COLO668 (cell line): ENCODE measurements around the gene PTPRC.
"Not testable (repeated sequence)": the region's sequence is repeated elsewhere in the genome, so short reads cannot be mapped to it uniquely, and the experiment has no call there.

Source experiments
- DNase-seq: peaks from one replicate; lab custom pipeline; 2025; ENCODE audit not compliant: unreplicated experiment; lab: John Stamatoyannopoulos, UW

Gene PTPRC, protein sequence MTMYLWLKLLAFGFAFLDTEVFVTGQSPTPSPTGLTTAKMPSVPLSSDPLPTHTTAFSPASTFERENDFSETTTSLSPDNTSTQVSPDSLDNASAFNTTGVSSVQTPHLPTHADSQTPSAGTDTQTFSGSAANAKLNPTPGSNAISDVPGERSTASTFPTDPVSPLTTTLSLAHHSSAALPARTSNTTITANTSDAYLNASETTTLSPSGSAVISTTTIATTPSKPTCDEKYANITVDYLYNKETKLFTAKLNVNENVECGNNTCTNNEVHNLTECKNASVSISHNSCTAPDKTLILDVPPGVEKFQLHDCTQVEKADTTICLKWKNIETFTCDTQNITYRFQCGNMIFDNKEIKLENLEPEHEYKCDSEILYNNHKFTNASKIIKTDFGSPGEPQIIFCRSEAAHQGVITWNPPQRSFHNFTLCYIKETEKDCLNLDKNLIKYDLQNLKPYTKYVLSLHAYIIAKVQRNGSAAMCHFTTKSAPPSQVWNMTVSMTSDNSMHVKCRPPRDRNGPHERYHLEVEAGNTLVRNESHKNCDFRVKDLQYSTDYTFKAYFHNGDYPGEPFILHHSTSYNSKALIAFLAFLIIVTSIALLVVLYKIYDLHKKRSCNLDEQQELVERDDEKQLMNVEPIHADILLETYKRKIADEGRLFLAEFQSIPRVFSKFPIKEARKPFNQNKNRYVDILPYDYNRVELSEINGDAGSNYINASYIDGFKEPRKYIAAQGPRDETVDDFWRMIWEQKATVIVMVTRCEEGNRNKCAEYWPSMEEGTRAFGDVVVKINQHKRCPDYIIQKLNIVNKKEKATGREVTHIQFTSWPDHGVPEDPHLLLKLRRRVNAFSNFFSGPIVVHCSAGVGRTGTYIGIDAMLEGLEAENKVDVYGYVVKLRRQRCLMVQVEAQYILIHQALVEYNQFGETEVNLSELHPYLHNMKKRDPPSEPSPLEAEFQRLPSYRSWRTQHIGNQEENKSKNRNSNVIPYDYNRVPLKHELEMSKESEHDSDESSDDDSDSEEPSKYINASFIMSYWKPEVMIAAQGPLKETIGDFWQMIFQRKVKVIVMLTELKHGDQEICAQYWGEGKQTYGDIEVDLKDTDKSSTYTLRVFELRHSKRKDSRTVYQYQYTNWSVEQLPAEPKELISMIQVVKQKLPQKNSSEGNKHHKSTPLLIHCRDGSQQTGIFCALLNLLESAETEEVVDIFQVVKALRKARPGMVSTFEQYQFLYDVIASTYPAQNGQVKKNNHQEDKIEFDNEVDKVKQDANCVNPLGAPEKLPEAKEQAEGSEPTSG (N-terminal part only)

DNA sequence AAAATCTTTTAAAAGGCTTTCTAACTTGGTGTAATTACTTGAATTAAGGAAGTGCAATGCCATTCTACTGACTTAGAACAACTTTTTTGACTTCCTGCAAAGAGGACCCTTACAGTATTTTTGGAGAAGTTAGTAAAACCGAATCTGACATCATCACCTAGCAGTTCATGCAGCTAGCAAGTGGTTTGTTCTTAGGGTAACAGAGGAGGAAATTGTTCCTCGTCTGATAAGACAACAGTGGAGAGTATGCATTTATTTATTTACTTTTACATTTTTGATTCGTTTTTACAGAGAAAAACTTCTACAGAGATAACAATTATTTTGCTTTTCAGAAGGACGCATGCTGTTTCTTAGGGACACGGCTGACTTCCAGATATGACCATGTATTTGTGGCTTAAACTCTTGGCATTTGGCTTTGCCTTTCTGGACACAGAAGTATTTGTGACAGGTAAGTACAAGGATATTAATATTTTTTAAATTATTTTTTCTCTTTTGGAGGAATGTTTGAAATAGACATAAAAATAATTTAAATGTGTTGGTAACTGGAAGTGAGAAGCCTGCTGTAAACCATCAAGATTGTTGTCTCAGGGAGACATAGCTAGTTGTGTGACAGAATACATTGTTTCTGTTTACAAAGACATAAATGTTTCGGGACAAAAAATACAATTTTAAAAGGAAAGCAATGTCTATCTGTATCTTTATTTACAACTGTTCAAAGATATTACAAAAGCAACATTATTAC, at the start of gene PTPRC:
PTPRC (plus strand) TSS at position 147 of the 742 bp plus-strand sequence; CDS start at position 376, 229 bp downstream.
- DNase-seq, result no peak

DNA sequence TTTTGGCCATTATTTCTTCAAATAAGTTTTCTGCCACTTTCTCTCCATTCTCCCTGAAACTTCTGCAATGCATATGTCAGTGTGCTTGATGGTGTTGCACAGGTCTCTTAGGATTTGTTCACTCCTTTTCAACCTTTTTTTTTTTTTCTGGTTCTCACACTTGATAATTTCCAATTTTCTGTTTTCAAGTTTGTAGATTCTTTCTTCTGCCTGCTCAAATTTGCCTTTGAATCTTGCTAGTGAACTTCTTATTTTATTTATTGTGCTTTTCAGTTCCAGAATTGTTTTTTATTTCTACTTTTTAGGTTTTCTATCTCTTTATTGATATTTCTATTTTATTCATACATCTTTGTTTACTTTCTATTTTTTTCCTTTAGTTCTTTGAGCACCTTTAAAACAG, 48.4 kb upstream of the PTPRC start:
- DNase-seq, result no peak

DNA sequence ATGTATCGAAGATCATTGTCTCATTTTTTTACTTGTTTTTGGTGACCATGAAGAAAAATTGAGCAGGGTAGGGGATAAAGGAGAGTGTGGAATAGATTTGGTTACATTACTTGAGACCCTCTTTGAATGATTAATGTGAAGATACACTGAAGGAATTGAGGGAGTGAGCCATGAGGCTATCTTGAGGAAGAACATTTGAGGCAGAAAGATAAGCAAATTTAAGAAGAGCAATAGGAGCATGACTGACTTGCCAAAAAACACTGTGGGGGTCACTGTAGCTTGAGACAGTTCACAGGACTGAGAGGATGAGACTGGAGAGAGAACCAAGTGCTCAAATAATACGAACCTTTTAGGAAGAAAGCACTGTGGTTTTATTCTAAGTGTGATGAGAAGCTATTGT, 43.1 kb upstream of the PTPRC start:
- no peak for DNase-seq

DNA sequence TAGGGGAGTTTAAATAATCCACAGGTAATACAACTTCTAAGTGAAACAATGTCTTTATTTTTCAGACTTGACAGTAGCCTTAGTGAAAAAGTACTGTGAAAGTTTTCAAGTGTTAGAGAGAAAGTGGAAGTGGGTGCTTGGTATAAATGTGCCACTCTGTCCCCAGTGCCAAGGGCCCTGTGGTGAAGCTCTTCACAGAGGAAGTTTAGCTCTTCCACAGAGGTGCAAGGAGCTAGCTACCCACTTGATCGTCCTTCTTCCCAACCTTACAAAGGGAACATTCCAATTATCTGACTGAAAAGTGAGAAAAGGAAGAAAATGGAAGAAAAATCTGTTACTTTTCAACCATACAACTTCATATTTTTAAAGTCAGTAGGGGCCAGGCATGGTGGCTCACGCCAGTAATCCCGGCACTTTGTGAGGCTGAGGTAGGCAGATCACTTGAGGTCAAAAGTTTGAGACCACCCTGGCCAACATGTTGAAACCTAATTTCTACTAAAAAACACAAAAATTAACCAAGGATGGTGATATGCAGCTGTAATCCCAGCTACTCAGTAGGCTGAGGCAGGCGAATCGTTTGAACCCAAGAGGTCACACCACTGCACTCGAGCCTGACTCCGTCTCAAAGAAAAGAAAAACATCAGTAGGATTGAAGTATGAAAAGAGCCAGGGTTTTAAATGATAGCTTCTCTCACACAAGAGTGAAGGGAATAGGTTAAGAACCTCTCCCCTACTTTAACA, 41.0 kb upstream of the PTPRC start:
- no peak for DNase-seq

DNA sequence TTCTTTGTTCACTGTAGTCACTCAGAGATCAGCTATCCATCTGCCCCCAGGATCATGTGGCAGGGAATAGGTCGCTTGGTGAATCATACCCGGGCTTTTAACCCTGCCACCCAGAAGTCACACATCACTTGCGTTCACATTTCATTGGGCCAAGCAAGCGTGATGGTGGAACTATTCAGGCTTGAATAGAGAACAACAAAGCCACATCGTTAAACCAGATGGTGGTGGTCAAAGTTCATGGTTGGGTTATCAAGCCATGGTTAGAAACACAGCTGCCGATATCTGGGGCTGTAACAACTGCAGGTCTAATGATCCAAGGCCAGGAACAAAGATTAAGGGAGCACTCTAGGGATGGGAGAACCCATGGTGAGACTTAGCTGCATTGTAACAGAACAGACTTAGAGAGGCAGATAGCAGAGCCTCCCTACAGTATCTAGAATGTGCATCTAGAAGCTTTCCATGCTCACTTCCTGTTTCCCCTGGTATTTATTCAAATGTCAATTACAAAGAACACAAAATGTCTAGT, 40.0 kb upstream of the PTPRC start:
- peak; percentile 35 for DNase-seq

DNA sequence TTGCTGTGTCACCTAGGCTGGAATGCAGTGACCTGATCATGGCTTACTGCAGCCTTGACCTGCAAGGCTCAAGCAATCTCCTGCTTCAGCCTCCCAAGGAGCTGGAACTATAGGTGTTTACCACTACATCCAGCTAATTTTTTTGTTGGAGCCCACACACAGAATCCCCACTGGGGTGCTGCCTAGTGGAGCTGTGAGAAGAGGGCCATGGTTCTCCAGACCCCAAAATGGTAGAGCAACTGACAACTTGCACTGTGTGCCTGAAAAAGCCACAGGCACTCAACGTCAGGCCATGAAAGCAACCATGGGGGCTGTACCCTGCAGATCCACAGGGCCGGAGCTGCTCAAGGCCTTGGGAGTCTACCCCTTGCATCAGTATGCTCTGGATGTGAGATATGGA, 39.1 kb upstream of the PTPRC start:
- no peak for DNase-seq

DNA sequence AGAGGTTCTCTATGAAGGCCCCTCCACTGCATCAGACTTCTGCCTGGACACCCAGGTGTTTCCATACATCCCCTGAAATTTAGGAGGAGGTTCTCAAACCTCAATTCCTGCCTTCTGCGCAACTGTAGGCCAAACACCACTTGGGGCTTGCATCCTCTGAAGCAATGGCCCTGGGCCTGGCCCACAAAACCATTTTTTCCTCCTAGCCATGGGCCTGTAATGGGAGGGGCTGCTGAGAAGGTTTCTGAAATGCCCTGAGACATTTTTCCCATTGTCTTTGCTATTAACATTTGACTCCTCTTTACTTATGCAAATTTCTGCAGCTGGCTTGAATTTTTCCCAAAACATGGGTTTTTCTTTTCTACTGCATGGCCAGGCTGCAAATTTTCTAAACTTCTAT, 37.9 kb upstream of the PTPRC start:
- DNase-seq, result no peak

DNA sequence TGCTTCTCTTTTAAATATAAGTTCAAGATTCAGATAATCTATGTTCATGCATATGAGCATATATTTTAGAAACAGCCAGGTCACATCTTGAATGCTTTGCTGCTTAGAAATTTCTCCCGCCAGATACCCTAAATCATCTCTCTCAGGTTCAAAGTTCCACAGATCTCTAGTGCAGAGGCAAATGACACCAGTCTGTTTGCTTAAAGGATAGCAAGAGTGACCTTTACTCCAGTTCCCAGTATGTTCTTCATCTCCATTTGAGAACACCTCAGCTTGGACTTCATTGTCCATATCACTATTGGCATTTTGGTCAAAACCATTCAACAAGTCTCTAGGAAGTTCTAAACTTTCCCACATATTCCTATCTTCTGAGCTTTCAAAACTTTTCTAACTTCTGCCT, 37.5 kb upstream of the PTPRC start:
- DNase-seq, result not testable (repeated sequence)

DNA sequence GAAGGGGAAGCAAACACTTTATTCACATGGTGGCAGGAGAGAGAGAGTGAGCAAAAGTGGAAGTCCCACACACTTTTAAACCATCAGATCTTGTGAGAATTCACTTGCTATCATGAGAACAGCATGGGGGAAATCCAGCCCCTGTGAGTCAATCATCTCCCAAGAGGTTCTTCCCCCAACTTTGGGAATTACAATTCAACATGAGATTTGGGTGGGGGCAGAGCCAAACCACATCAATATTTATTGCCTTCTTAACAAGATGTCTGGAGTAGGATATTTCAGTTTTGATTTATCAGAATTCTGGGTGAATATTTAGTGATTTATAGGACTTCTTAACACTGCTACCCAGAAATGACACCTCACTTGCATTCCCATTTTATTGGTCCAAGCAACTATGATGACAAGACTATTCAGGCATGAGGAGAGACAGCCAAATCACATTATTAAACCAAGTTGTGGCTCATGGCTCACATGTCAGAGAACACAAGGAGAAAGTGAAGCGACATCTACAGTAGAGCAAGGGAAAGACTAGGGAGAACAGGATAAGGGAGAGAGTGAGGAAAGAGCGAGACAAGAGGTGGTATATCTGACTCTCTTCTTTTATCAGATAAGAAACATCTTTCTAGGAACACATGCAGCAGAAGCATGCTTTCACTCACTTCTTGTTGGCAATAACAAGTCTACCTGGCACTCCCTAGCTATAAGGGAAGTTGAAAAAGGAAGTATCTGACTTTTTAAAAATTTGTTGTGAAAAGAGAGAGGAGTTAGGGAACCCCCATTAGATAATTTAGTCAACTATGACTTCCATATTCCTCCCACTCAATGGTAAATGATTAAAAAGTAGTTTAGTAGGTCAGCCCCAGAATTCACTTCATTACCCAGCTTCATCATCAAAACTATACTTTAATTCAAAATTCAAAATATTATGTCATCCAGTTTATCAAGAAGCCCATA, 36.6 kb upstream of the PTPRC start:
- no peak for DNase-seq

DNA sequence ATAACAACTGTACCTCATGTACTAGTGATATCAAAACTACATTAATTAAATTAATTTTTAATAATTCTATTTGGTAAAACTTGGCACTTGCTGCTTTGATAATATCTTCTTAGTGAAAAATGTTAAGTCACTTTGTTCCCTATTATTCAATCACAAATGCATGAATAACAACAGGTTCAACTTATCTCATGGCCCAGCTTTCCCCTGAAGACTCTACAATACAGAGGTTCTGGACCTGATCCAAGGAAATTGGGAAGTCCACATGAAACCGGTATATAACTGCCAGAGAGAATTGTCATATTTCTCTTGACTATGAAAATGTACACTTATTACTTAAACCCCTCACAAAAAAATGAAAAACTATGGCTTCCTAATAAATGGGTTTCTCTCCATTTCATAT, 33.9 kb upstream of the PTPRC start:
- DNase-seq, result no peak

DNA sequence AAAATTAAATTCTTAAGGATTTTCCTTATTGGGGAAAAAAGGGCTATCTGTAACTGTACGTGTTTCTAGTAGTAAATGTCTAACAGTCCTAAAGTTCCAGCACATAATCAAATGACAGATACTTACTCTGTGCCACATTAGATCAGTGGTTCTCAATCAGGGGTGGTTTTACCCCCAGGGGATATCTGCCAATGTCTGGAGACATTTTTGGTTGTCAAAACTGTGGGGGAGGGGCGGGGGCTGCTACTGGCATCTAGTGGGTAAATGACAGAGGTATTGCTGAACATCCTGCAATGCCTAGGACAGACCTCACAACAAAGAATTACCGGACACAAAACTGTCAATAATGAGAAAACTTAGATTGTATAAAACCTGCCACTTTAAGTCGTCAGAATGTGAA, 33.4 kb upstream of the PTPRC start:
- no peak for DNase-seq

DNA sequence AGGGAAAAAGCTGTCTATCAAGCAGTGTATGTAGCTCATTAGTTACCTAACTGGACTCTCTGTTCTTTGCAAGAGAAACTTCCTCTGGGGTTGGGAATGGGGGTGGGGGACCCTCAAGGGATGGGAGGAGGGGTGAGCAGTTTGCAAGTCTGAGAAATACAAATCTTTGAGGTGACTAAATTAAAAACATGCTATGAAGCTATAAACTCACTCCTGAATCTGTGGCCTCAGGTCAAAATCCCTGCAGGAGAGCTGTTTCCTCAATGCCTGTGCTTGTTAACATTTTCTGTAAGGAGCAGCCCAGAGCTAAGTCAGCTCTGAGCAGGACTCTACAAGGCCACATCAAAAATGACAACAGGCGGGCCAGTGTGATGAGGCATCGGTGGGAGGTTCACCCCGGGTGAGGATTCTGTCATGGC, 32.8 kb upstream of the PTPRC start:
- DNase-seq, result no peak

DNA sequence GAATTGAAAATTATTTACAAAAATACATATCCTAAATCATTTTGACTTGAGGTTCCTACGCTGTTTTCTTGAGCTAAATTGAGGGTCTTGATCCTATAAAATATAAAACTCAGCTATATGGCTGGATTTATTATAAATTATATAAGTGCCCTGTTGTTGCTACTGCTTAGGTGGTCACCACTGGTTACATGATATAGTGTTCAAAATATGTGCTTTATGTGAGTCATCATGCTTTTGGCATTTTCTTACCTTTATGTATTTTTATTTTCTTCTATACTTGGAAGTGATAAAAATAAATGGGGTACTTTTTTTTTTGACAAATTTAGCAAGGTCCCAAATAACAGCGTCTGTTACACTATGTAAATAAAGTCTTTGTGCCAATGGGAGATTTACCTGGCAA, 31.1 kb upstream of the PTPRC start:
- DNase-seq, result no peak

DNA sequence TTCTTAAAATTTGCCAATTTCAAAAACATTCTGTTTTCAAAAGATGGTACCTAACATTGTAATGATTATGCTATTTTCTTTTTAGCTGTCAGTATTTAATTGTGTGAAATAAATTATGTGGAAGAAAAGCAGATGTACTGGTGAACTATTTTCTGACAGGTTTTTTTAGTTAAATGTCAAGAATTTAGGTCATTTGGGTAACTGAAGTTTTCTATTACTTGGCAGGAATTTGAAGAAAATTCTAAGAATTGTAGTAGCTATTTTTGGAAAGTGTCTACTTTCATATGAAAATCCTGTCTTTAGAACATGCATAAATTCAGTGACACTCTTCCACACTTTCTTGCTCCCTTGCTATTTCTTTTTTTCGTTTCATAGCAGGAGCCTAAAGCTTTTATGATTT, 28.5 kb upstream of the PTPRC start:
- no peak for DNase-seq

DNA sequence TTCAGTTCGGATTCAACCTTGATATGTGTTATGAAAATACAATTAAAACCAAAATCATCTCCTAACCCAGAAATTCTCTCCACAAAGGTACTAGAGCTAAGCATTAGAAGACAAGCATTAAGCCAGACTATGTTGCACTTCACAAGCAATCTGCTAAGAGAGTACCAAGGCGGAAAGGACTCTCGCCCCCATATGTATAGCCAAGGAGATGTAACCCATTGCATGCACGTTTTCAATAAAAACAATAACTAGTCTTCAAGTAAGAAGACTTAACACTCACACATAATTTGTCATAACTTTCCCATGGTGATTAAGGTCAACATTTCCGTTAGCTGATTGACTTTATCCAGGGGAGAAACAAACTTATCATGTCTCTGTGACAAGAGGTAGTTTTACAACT, 27.6 kb upstream of the PTPRC start:
- DNase-seq, result no peak

DNA sequence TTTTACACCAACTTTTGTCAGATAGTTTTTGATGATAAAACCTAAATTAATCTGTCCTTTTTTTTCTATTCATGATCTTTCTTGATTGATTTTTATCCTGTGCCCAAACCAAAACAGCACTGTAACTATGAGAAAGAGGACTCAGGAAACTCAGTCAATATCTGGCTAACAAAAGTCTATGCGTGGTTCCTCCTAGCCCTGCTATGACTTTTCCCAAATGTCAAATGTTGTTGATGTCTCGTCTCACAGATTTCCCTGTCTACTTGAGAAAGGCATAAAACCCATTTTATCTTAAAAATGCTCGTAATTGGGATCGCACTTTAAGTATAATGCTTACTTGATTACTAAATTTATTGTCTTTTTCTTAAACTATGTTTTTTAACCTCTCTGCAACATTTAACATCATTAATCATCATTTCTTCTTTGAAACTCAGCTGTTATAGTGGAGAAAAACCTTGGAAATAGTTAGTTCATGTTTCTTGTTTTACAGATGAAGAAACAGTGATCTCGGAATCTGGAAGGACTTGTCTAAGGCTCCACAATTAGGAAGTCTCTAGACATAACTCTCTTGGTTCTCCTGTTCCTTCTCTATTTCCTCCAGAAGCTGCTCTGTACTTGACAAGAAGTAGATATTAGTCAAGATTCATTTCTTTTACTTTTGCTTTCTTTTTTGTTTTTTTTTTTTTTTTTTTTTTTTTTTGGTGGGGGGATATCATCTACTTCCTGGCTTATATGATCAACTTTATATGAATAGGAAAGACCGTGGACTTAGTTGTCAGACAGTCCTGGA, 26.2 kb upstream of the PTPRC start:
- DNase-seq, result no peak

DNA sequence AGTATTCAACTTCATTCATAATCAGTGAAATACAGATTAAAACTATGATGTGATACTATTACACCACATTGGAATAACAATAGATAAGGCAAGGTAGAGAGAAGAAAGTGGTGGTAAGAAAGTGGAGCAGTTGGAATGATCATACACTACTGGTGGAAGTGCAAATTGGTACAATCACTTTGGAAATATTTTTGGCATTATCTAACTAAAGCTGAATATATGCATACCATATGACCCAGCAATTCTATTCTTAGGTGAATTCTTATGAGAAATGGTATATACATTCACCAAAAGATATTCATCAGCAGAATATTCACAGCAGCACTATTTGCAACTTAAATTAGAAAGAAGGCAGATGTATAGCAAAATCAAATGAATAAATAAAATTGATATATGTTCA, 21.4 kb upstream of the PTPRC start:
- no peak for DNase-seq
